Measurements from ENCODE around the gene DRAM1.
A peak's percentile ranks its signal among the peaks of the same experiment; 100 is the strongest.
"Not testable (repeated sequence)": the region's sequence is repeated elsewhere in the genome, so short reads cannot be mapped to it uniquely, and the experiment has no call there.

The DRAM1 gene

DNA sequence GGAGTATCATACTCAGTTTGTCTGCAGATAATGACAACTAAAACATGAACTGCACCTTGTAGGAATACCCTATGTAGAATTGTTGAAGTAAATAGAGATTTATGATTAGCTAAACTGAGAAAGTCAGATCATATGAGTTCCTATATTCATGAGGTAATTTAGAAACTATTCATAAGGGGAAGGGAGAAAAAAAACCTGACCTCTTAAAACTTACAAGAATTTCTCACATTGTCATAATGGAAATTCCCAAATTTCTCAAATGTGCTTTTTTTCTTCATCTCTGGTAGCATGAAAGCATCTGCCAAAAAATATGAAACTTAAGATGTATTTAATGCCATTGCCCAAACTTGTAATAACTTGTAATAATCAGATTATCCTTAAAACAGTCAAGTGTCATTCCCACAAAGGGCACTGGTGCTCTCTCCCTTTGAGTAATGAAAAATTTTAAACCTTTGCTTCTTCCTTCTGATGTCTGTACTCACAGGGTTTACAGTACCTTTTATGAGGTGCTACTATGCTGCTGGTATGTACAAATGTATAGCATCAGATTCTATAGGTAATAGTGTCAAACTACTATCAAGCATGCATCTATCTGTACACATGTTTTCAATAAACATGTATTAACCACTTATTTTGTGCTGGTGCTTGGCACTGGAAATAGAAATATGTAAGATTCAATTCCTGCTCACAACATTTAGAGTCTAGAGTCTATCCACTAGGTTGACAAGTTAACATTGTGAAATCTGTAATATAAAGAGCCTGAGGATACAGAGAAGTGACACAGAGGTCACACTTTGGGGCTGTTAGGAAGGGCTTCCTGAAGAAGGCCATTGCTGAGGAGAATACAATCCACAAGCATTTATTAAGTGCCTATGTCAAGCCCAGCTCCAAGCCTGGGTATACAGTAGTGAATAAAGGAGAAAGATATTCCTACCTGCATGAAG is 17.4 kb upstream of the DRAM1 start:
- DNase-seq (ENCODE audit: low read depth), result no peak

DNA sequence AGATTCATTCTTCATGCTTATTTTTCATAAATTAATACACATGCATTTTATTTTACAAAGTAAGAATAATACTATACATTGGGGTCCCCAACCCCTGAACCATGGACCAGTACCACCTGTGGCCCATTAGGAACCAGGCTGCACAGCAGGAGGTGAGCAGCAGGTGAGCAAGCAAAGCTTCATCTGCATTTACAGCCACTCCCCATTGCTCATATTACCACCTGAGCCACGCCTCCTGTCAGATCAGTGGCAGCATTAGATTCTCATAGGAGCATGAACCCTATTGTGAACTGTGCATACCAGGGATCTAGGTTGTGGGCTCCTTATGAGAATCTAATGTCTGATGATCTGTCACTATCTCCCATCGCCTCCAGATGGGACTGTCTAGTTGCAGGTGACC is 15.7 kb upstream of the DRAM1 start:
- not testable (repeated sequence) for DNase-seq (ENCODE audit: low read depth)

DNA sequence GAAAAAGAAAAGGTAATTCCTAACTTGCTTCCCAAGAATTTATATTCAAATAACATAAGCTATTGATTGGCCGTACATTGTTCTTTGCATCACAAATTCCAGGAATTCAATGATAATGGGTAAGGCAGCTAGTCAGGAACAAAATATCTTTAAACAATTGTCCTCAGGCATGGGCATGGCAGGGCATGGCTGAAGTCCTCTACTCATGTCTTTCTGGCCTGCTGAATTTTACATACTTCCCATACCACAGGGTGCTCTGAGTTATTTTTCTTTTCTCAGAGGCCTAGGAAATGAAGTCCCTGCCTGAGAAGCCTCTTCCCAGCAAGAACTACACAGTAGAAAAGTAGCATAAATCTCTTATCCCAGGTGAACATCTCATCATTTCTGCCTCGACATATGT is 15.1 kb upstream of the DRAM1 start:
- DNase-seq (ENCODE audit: low read depth), result no peak

DNA sequence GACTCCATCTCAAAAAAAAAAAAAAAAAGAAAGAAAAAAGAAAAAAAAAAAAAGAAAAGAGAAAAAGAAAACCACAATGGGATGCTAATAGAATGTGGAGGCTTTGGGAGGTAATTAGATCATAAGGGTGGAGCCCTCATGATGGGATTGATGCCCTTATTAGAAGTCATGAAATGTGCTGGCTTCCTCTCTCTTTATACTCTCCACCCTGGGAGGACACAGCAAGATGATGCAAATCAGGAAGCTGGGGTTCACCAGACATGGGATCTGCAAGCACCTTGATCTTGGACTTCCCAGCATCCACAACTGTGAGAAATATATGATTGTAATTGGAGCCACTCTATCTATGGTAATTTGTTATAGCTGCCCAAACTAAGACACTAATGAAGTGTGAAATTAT is 13.4 kb upstream of the DRAM1 start:
- DNase-seq (ENCODE audit: low read depth), result no peak

DNA sequence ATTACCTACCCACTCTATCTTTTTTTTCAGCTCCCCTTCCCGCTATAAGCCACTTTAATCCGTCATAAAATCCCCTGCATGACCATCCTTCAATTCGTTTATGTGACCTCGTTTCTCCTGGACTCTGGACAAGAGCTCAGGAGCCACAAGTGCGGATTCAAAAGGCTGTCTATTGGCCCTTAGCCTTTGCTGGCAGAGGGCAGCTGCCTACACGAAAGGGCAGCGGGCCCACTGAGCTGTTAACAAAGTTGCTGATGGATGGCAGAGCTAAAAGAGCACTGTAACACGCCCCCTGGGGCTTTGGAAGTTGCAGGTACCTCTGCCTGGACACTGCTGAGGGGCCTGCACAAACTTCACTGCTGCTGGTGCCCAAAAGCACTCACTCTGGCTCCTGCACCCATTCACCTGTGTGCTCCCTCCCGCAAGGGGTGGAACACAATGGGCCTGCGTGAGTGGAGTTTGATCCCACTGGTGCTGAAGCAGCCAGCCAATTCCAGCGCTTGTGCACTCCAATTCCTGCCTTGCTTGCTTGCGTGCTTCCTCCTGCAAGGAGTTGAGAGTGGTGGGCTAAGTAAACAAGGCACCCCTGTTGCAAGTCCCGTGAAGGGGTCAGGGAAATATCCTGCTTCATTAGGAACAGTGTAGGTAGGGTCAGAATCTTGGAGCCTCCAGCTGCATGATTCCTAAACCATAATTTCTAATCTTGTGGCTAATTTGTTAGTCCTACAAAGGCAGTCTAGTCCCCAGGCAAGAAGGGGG is 10.6 kb upstream of the DRAM1 start:
- no peak for DNase-seq (ENCODE audit: low read depth)

DNA sequence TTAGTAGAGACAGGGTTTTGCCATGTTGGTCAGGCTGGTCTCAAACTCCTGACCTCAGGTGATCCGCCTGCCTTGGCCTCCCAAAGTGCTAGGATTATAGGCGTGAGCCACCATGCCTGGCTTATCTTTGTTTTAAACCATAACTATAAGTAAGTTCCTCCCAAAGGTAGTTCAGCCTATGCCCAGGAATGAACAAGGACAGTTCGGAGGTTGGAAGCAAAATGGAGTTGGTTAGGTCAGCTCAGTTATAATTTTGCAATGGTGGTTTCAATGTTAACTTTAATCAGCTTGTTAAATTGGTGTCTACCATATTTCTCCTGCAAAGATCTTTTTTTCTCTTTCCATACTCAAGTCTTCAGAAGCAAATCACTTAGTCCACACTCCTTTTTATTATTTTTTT is 9.8 kb upstream of the DRAM1 start:
- DNase-seq (ENCODE audit: low read depth), result not testable (repeated sequence)

DNA sequence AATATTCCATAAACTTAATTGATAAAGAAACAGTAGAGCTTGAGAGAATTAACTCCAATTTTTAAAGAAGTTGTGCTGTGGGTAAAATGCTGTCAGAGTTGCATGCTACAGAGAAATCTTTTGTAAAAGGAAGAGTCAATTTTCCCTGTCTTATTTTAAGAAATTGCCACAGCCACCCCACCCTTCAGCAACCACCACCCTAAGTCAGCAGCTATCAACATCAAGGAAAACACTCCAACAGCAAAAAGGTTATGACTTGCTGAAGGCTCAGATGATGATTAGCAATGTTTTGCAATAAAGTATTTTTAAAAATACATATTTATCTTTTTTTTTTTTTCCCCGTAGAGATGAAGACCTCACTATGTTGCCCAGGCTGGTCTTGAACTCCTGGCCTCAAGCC is 6.5 kb upstream of the DRAM1 start:
- no peak for DNase-seq (ENCODE audit: low read depth)

DNA sequence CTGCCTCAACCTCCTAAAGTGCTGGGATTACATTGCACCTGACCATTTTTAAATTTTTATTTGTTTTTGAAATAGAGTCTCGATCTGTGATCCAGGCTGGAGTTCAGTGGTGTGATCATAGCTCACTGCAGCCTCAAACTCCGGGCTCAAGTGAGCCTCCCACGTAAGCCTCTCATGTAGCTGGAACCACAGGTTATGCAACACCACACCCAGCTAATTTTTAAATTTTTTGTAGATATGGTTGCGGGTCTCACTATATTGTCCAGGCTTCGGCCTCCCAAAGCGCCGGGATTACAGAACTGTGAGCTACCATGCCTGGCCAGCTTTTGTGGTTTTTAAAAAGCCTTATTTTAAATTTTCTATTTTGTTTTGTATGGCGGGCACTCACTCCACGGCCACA is 2.2 kb upstream of the DRAM1 start:
- DNase-seq (ENCODE audit: low read depth), result no peak

DNA sequence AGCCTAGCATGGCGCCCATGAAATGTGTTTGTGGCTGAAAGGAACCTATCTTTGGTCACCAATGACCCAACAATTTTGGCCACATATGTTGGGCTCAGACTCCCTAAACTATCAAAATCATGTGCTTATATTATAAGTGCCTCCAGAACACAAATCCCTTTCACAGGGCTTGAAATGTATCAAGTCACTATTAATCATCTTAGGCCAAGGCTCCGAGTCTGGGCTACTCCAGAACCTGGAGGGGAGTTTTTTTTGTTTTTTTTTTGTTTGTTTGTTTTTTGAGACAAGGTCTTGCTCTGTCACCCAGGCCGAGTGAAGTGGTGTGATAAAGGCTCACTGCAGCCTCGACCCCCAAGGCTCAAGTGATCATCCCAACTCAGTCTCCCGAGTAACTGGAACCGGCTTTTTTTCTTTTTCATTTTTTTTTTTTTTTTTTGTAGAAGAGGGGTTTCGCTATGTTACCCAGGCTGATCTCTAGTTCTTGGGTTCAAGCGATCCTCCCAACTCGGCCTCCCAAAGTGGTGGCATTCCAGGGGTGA is 989 bp upstream of the DRAM1 start:
- DNase-seq (ENCODE audit: low read depth), result no peak

DNA sequence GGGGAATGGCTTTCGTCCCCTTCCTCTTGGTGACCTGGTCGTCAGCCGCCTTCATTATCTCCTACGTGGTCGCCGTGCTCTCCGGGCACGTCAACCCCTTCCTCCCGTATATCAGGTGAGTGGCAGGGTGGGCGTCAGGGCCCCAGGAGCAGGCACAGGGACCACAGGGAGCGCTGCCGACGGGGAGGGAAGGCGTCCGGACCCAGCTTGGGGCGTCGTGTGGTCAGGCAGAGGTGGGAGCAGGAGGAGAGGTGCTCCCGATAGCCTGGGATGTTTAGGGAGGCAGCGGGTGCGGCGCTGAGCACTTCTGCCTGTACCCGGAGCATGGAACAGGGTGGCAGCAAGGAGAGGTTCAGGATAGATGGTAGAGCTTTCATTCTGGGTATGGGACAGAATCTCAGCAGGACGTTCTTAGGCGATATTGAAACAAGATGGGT is 444 bp downstream of the DRAM1 start:
- DNase-seq (ENCODE audit: low read depth), result no peak

DNA sequence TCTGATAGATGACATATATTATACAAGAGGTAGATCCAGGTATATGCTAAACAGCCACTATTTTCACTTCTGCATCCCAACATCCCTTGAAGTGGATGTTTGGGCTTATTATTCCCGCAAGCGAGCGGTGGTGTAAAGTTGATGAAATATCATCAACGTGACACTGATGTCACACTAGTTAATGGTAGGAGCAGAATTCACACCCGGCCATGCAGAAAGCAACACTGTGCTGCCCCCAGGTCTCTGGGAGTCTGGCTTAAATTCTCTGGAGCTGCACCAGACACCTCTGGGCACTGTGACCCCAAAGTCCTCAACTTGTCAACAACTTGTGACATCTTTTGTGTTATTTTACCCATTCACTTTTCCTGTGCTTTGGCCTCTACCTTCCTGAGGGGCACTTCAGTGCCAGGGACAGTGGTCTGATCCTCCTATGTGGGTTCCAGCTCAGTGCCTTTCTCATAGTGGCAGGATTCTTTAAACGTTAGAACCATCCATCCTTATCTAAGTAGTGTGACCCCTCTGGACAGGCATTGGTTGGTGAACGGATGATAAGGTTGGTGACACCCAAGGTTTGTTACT is 952 bp downstream of the DRAM1 start:
- DNase-seq (ENCODE audit: low read depth), result no peak

DNA sequence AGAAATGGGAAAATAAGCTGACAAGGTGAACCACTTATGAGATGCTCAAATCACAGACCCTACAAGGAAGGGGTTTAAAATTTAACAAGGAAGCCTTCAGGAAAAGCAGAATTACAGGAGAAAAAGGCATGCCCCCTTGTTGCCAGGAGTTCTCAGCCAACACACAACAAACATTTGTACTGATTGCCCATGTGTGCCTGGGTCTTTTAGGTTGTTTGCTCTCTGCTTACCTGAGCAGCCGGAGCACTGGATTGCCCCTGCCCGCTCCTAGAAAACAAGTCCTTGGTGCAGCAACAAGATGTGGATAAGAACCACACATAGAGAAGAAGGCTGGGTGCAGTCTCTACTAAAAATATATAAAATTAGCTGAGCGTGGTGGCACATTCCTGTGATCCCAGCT is 3.4 kb downstream of the DRAM1 start:
- DNase-seq (ENCODE audit: low read depth), result no peak

DNA sequence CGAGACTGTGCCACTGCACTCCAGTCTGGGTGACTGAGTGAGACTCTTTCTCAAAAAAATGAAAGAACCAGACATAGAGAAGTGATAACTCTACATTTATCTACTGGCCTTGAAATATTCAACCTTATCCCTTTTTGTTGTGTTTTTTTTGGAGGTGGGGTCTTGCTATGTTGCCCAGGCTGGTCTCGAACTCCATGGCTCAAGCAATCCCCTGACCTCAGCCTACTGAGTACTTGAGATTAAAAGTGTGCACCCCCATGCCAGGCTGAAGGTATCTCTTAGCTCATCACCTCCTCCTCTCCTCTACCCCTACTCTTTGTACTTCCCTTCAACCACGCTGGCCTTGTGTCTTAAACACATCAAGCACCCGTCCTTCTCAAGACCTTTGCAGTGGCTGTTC is 3.8 kb downstream of the DRAM1 start:
- DNase-seq (ENCODE audit: low read depth), result no peak

DNA sequence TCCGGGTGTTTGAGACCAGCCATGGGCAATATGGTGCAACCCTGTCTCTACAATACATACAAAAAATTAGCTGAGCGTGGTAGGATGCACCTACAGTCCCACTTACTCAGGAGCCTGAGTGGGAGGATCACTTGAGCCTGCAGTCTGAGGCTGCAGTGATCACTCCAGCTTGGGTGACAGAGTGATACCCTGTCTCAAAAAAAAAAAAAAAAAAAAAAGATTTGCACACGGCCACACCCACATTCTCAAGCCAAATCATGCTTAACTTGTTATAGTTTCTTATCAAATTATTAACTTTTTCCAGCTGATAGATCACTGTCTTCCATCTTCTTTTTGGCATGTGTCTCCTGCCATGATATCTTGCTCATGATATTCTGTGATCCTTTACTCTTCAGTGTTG is 6.8 kb downstream of the DRAM1 start:
- no peak for DNase-seq (ENCODE audit: low read depth)

DNA sequence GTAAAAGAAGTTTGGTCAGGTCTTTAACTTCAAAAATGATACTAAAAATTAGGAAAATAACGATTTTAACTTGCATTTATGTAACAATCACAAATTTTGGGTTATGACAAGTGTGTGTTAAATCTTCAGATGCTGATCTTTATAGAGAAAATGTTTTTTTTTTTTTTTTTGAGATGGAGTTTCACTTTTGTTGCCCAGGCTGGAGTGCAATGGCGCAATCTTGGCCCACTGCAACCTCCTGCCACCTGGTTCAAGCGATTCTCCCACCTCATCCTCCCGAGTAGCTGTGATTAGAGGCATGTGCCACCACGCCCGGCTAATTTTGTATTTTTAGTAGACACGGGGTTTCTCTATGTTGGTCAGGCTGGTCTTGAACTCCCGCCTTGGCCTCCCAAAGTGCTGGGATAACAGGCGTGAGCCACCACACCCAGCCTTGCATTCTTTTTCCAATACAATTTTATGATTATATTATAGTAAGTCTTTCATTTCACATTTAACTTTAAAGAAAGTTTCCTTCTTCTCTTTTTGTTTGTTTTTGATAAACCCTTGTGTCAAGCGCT is 7.5 kb downstream of the DRAM1 start:
- DNase-seq (ENCODE audit: low read depth), result not testable (repeated sequence)

DNA sequence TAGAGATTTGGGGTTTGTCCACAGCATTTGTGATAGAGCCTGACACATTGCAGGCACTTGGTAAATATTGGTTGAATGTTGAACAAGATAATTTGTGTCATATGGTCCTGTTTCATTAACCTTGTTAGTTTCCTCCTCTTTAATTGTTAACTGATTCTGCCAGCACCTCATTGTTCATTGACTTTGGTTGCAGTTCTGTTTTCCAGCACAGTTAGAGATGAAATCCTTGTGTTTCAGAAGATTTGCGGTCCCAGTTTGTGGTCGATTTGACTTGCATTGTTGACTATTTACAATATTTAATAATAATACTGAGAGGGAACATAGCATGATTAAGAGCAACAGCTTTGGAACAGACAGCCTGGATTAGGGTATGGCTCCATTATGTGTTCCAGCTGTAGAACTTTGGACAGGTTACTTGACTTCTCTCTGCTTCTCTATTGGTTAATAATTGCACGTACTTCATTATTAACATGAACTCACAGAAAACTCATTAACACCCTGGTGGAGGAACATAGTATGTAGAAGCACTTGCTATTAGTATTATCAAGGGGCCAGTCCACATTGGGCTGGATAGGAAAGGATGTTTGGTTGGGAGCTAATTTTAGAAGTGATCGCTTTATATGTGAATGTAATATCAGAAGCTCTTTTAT is 8.7 kb downstream of the DRAM1 start:
- no peak for DNase-seq (ENCODE audit: low read depth)

DNA sequence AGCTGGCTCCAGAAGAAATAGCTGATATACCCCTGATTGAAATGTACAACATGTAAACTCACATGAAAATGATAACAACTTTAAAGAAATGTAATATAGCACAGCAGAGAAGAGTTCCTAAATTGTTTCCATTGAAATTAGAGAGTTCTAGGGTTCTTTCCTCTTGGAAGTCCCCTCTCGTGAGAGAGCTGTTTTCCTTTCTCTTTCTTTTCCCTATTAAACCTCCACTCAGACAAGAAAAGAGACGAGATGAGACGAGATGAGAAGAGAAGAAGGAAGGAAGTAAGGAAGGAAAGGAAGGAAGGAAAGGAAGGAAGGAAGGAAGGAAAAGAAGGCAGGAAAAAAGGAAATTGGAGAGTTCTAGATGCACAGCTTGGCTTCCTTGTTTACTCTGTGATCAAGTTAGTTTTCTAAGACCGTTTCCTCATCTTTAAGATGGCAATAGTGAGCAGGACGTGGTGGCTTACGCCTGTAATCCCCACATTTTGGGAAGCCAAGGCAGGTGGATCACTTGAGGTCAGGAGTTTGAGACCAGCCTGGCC is 11.9 kb downstream of the DRAM1 start:
- DNase-seq (ENCODE audit: low read depth), result no peak

DNA sequence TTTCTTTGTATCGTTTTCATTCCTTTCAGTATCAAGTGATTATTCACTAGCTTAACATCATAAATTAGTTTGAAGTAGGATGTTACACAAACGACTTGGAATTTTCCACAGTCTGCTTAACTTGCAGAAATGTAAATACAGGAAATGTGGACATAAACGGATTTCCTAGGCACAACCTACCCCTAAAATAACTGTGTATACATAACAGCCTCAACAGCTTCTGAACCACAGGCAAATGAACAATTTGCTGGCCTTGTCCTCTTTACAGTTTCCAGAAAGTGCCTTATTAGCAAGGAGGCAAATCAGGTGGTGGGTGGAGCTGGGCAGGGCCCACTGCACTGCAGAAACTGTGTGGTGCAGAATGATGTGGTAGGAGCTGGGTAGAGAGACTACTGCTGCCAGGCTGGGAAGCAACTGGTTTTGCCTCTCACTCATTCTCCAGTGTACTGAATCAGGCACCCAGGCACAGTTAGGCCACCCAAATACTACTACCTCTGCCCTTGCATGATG is 14.1 kb downstream of the DRAM1 start:
- peak; percentile 73 for DNase-seq (ENCODE audit: low read depth)

DNA sequence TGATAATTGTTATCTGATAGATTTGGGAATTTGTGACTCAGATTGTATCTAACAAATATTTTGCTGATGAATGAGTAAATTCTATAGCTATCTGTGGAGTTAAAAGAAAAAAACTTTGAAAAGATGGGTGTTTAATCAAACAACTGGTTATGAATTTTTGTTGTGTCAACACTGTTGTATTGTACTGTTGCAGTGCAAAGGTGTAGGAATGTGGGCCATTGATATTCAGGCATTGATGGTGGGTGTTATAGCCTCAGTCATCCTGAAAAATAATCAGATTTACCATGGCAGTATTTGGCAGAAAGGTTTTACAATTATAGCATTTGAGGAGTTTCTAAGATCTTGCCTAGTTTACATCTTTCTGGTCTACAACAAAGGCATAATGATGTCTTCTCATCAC is 15.4 kb downstream of the DRAM1 start:
- no peak for DNase-seq (ENCODE audit: low read depth)

DNA sequence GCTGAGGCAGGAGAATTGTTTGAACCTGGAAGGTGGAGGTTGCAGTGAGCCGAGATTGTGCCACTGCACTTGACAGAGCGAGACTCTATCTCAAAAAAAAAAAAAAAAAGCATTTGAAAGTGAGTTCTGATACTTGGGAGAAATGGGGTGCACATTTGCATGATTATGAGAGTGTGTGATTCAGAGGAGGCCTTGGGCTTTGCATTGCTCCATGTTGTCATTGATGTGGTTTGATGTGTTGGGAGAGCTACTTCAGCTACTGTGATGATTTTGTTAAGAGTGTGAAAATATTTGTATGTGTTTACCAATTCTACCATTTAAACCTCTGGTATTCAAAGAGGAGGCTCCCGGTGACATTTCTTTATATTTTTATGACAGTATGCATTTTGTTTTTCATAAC is 24.4 kb downstream of the DRAM1 start:
- no peak for DNase-seq (ENCODE audit: low read depth)

DNA sequence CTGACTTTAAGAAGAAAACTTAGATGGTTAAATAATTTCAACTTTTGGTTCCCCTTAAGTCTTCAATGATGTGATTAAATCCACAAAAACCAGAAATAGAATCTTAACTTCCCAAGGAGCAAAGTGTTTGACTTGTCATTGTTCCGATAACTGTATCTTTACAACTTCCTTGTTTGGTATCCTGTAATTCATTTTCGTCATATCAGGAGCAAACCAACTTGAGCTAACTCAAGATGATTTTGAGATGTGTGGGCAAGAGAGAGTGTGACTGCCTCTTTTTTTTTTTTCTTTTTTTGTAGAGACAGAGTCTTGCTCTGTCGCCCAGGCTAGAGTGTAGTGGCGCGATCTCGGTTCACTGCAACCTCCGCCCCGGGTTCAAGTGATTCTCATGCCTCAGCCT is 25.3 kb downstream of the DRAM1 start:
- DNase-seq (ENCODE audit: low read depth), result no peak
